ENCODE data around the gene KCNH3. TPM values are rescaled to one million over a fixed set of nuclear protein-coding genes. Genes with fewer than 3 reads are reported as not detected.

Gene KCNH3
- total RNA-seq, 1 experiment from 2014 or later = 0.59 TPM

DNA sequence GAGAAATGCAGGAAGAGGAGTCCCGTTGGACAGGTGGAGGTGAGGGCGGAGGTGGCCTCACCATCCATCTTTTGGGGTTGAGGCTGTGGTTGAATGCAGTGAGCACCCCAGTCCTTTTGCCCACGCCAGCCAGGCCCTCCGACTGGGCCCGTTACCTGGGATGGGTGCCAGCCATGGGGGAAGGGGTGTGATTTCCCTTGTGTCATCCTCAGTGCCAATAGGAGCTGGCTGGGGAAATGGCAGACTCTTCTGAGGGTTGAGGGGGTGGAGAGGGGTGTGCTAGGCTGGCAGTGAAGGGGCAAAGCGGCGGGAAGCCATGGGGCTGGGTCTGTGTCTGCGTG, 9.6 kb downstream of the KCNH3 start:
- intact Hi-C loops (cut with micrococcal nuclease; ENCODE audit: unreplicated experiment) = no loop called here
- CTCF ChIA-PET = no interaction called here
- Mint-ChIP-seq H3K4me3 (ENCODE audit: low read depth, unreplicated experiment) (no peak overlapping the region), H3K27ac (ENCODE audit: unreplicated experiment) (no peak overlapping the region), H3K4me1 (ENCODE audit: low read depth, unreplicated experiment) (no peaks in the 10 kb centered on the region), H3K9me3 (ENCODE audit: low read depth, unreplicated experiment) (no peaks in the 10 kb centered on the region), H3K27me3 (ENCODE audit: unreplicated experiment) (peaks cover 66% of the 10 kb centered on the region), H3K36me3 (ENCODE audit: insufficient read depth, unreplicated experiment) (peaks cover 5% of the 10 kb centered on the region)
- BruUV-seq (replicated peaks) = no TSS peak
- TF ChIP-seq, protein P1, sequence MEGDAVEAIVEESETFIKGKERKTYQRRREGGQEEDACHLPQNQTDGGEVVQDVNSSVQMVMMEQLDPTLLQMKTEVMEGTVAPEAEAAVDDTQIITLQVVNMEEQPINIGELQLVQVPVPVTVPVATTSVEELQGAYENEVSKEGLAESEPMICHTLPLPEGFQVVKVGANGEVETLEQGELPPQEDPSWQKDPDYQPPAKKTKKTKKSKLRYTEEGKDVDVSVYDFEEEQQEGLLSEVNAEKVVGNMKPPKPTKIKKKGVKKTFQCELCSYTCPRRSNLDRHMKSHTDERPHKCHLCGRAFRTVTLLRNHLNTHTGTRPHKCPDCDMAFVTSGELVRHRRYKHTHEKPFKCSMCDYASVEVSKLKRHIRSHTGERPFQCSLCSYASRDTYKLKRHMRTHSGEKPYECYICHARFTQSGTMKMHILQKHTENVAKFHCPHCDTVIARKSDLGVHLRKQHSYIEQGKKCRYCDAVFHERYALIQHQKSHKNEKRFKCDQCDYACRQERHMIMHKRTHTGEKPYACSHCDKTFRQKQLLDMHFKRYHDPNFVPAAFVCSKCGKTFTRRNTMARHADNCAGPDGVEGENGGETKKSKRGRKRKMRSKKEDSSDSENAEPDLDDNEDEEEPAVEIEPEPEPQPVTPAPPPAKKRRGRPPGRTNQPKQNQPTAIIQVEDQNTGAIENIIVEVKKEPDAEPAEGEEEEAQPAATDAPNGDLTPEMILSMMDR (IDR thresholded peaks at IDR 0.05; ENCODE audit: unreplicated experiment) = no peak
- no peak for DNase-seq

GRCh38 chr12:49548822-49549648, 10.2 kb downstream of the KCNH3 start:
- no peak overlapping the region for H3K27ac Mint-ChIP-seq (ENCODE audit: unreplicated experiment)
- peaks cover 5% of the 10 kb centered on the region for H3K36me3 Mint-ChIP-seq (ENCODE audit: insufficient read depth, unreplicated experiment)
- TF ChIP-seq, protein P1 (IDR thresholded peaks at IDR 0.05; ENCODE audit: unreplicated experiment) = no peak
- intact Hi-C loops (cut with micrococcal nuclease; ENCODE audit: unreplicated experiment) = no loop called here
- peaks cover 66% of the 10 kb centered on the region for H3K27me3 Mint-ChIP-seq (ENCODE audit: unreplicated experiment)
- CTCF ChIA-PET = no interaction called here
- H3K4me3 Mint-ChIP-seq (ENCODE audit: low read depth, unreplicated experiment) = no peak overlapping the region
- H3K4me1 Mint-ChIP-seq (ENCODE audit: low read depth, unreplicated experiment) = no peaks in the 10 kb centered on the region
- DNase-seq = no peak
- no TSS peak for BruUV-seq (replicated peaks)
- H3K9me3 Mint-ChIP-seq (ENCODE audit: low read depth, unreplicated experiment) = no peaks in the 10 kb centered on the region

DNA sequence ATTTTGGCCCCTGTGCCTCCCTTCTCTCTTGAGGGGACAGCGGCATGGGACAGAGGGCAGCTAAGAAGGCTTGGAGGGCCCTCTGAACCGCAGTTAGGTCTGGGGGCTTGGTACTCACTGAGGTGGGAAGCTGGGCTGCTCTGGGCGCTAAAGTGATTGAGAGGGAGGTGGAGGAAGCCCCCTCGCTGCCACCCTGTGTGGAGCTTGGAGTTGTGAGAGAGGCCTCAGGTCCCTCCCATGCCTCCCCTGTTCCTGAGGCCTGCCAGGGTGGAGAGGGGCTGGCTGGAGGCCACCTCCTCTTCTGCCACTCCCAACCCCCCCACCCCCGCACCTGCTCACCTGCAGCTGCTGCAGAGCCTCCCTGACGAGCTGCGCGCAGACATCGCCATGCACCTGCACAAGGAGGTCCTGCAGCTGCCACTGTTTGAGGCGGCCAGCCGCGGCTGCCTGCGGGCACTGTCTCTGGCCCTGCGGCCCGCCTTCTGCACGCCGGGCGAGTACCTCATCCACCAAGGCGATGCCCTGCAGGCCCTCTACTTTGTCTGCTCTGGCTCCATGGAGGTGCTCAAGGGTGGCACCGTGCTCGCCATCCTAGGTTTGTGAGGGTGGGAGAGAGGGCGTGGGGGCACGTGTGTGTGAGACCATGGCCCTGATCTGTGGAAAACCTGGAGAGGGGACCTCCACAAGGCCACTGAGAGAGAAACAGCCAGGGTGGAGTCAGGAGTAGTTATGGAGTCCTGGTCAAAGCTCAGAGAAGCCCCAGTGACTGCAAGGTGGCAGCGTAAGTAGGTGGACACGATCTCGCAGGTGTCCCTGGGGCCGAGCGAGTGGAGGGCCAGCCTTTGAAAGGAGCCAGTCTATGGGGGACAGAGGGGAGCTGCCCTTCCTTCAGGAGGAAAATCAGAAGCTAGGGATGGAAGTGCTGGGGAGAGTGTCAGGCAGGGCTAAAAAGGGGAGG, 11.2 kb downstream of the KCNH3 start:
- peaks cover 57% of the 10 kb centered on the region for H3K27me3 Mint-ChIP-seq (ENCODE audit: unreplicated experiment)
- intact Hi-C loops (cut with micrococcal nuclease; ENCODE audit: unreplicated experiment) = no loop called here
- H3K4me1 Mint-ChIP-seq (ENCODE audit: low read depth, unreplicated experiment) = no peaks in the 10 kb centered on the region
- CTCF ChIA-PET = no interaction called here
- peaks cover 11% of the 10 kb centered on the region for H3K36me3 Mint-ChIP-seq (ENCODE audit: insufficient read depth, unreplicated experiment)
- TF ChIP-seq, protein P1 (IDR thresholded peaks at IDR 0.05; ENCODE audit: unreplicated experiment) = no peak
- H3K27ac Mint-ChIP-seq (ENCODE audit: unreplicated experiment) = no peak overlapping the region
- no peak for DNase-seq
- H3K4me3 Mint-ChIP-seq (ENCODE audit: low read depth, unreplicated experiment) = no peak overlapping the region
- no peaks in the 10 kb centered on the region for H3K9me3 Mint-ChIP-seq (ENCODE audit: low read depth, unreplicated experiment)
- no TSS peak for BruUV-seq (replicated peaks)

- TF ChIP-seq, protein P1 (IDR thresholded peaks at IDR 0.05; ENCODE audit: unreplicated experiment) = no peak
- Mint-ChIP-seq H3K4me3 (ENCODE audit: low read depth, unreplicated experiment) (no peak overlapping the region), H3K9me3 (ENCODE audit: low read depth, unreplicated experiment) (no peaks in the 10 kb centered on the region), H3K27me3 (ENCODE audit: unreplicated experiment) (peaks cover 50% of the 10 kb centered on the region), H3K36me3 (ENCODE audit: insufficient read depth, unreplicated experiment) (peaks cover 11% of the 10 kb centered on the region), H3K27ac (ENCODE audit: unreplicated experiment) (no peak overlapping the region), H3K4me1 (ENCODE audit: low read depth, unreplicated experiment) (no peaks in the 10 kb centered on the region)
- intact Hi-C loops (cut with micrococcal nuclease; ENCODE audit: unreplicated experiment) = no loop called here
- no peak for DNase-seq
- BruUV-seq (replicated peaks) = no TSS peak
- CTCF ChIA-PET = no interaction called here
These were observed 11.9 kb downstream of the KCNH3 start for GRCh38 chr12:49550693-49551252.

Measured in Calu3 (cell line).